ENCODE measurements around the gene MYO9B.
"Not testable (repeated sequence)": the region's sequence is repeated elsewhere in the genome, so short reads cannot be mapped to it uniquely, and the experiment has no call there.

GRCh38 chr19:17106964-17107363 is 31.4 kb downstream of the MYO9B start:
- TF ChIP-seq, protein P1, sequence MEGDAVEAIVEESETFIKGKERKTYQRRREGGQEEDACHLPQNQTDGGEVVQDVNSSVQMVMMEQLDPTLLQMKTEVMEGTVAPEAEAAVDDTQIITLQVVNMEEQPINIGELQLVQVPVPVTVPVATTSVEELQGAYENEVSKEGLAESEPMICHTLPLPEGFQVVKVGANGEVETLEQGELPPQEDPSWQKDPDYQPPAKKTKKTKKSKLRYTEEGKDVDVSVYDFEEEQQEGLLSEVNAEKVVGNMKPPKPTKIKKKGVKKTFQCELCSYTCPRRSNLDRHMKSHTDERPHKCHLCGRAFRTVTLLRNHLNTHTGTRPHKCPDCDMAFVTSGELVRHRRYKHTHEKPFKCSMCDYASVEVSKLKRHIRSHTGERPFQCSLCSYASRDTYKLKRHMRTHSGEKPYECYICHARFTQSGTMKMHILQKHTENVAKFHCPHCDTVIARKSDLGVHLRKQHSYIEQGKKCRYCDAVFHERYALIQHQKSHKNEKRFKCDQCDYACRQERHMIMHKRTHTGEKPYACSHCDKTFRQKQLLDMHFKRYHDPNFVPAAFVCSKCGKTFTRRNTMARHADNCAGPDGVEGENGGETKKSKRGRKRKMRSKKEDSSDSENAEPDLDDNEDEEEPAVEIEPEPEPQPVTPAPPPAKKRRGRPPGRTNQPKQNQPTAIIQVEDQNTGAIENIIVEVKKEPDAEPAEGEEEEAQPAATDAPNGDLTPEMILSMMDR (IDR thresholded peaks at IDR 0.05; ENCODE audit: low read length) = not testable (repeated sequence)
- TF ChIP-seq EZH2 (IDR thresholded peaks at IDR 0.05; ENCODE audit: borderline replicate concordance, low read length) = not testable (repeated sequence)
